Endothelial cell of hepatic sinusoid (primary cell): ENCODE measurements around the gene PDZRN4.
"Not testable (repeated sequence)": the region's sequence is repeated elsewhere in the genome, so short reads cannot be mapped to it uniquely, and the experiment has no call there.

ENCODE experiments used
- in situ Hi-C: cut with HindIII; loops from 2 replicates; pipeline ENCODE4 v1.10.0; 2017; ENCODE audit warnings: low sequenced_read_pairs

Gene PDZRN4

DNA sequence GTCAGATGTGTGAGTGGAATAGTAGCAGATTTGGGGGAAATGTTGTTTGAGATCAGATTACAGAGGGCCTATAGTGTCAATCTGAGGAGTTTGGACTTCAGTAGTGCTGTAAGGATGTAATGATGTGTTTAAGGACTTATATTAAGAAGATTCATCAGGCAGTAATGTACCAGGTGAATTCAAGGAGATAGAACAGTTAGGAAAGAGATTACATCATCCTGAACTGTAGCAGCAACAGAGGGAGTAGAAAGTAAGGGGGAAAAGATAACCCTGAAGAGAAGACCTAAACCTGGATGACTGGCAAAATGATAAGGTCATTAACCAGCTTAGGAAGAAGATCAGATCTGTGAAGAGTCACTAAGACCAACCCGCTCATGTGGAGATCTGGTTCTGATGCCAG is 349.4 kb downstream of the PDZRN4 start:
- in situ Hi-C loops: no loop called here

- in situ Hi-C loops: no loop called here
Observed at GRCh38 chr12:41545761-41546160, 357.6 kb downstream of the PDZRN4 start.

DNA sequence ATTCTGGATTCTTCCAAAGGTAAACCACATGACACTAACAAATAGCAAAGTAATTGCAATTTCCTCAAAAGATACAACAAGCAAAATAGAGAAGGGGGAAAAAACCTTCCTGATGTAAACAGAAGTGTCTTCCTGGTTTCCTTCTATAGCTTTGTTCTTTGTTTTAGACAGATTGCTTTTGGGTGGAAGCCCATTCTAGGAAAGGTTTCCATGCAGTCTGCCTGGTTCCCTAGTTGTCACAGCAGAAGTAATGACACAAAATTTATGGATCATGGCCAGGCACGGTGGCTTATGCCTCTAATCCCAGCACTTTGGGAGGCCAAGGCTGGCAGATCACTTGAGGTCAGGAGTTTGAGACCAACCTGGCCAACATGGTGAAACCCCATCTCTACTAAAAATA is 359.0 kb downstream of the PDZRN4 start:
- in situ Hi-C loops: not testable (repeated sequence)

GRCh38 chr12:41548926-41549325 is 360.8 kb downstream of the PDZRN4 start:
- in situ Hi-C loops: no loop called here

DNA sequence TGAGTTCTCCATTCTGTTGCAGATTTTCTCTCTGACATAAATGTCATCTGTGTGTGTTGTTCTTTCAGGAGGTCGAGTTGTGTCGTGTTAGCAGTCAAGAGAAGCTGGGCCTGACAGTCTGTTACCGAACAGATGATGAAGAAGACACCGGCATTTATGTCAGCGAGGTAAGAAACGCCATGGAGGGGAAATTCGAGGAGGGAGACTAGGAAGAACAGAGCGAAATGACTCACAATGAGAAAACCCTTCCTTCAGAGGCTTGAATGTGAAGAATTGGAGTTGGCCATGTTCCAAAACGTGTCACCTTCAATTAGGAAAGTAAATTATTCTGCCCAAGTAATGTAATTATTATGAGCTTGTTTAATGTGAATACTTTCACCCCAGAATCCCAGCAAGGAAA is 364.5 kb downstream of the PDZRN4 start:
- in situ Hi-C loops: no loop called here

DNA sequence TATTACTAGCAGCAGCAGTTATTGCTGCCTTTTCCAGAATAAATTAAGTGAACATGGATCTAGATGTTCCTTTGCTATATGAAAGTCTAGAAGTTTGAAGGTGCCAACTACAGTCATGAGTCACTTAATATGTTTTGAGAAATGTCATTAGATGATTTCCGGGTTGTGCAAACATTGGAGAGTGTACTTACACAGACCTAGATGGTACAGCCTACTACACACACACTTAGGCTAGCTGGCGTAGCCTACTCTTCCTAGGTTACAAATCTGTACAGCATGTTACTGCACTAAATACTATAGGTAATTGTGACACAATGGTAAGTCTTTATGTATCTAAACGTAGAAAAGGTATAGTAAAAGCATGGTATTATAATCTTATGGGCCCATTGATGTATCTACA is 368.1 kb downstream of the PDZRN4 start:
- in situ Hi-C loops: no loop called here

DNA sequence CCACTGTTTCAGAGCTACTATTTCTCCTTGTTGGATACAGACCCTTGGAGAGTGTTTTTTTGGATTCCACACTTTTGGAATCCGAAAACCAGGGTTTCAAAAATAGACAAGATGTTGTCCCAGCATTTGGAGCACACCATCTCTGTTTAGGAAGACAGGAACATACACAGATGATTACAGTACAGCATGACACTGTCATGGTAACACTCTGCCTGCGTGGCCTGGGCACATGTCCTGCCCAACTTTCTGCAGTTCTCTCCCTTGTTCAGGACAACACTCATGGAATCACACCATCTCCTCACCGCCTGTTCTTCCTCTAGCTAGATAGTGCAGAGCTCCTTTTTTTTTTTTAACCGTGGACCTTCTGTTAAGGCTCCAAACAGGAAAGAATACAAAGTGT is 369.2 kb downstream of the PDZRN4 start:
- in situ Hi-C loops: no loop called here

- in situ Hi-C loops: no loop called here
Observed at GRCh38 chr12:41558671-41559070, 370.6 kb downstream of the PDZRN4 start.

- in situ Hi-C loops: no loop called here
Observed at GRCh38 chr12:41563051-41563450, 374.9 kb downstream of the PDZRN4 start.

DNA sequence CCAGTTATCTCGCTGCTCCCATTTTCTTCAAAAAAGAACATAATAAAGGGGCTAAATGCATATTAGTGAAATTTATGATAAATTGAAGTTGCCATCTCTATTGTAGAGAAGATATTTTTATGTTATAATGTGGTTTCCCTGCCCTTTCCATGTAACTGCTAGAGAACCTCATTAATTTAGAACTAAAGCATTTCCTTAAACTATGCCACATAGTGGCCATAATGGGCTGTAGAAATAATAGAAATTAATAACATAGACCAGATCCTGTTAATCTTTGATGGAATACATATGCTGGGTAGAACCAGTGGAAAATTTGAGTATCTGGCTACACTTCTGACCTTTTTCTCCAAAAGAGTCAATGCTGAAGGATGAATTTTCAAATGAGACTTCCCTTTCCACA is 376.7 kb downstream of the PDZRN4 start:
- in situ Hi-C loops: no loop called here

DNA sequence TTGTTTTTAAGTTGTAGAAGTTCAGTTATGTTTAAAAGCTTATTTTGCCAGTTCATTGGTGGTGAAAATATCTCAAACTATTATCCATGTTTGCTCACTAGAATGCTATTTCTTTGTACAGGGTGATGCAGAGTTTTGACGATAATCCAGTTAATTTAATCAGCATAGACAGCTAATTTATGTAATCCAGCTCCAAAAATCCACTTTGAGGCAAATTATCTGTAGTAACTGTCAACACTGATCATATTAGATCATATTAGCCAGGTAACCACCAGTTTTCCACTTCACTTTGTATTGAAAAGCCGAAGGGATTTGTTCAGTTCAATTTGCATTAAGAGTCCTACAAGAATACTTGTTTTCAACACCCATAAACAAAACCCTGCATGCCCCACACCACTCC is 378.6 kb downstream of the PDZRN4 start:
- in situ Hi-C loops: no loop called here

- in situ Hi-C loops: loop anchor here (5.0 kb wide), 1 partner anchor 54 kb away; no protein-coding TSS in a partner anchor
Observed at GRCh38 chr12:41573445-41573844, 385.3 kb downstream of the PDZRN4 start.

DNA sequence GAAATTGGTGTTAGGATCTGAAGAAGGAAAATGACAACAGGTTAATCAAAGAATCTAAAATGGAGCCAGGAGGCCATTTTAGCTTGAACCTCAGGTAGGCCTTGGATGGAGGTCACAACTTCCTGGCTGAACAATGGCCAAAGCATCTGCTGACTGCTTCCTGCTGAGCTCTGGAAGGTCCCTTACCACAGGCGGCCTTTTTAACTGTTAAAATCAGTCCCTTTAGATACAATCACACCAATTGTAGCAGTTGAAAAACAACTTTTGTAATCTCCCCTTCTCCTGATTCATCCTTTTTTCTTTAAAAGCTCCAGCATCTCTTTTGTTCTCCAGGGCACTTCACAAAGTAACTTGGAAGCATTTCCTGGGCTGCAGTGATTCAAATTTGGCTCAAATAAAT is 388.8 kb downstream of the PDZRN4 start:
- in situ Hi-C loops: no loop called here

GRCh38 chr12:41577995-41578394 is 389.9 kb downstream of the PDZRN4 start:
- in situ Hi-C loops: no loop called here

GRCh38 chr12:41585784-41586183 is 397.7 kb downstream of the PDZRN4 start:
- in situ Hi-C loops: no loop called here

DNA sequence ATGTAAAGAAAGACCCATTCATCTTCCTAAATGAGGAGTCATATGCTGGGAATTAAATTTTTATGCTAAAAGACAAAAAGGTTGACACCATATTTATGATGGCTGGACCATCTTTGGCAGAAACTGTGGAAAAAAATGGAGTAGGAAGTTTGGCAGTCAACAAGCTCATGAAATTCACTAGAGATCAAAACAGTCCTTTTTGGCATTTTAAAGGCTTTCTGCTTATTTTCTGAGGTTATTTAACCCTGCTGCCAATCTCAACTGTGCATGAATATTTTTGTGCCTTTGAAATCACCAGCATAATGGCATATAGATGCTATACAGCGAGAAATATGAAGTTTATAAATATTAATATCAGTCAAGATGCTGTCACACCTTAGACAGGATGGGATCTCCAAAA is 399.5 kb downstream of the PDZRN4 start:
- in situ Hi-C loops: no loop called here

GRCh38 chr12:41589878-41590277 is 401.8 kb downstream of the PDZRN4 start:
- in situ Hi-C loops: no loop called here

GRCh38 chr12:41596190-41596589 is 408.1 kb downstream of the PDZRN4 start:
- in situ Hi-C loops: no loop called here

- in situ Hi-C loops: no loop called here
Observed at GRCh38 chr12:41604830-41605229, 416.7 kb downstream of the PDZRN4 start.

DNA sequence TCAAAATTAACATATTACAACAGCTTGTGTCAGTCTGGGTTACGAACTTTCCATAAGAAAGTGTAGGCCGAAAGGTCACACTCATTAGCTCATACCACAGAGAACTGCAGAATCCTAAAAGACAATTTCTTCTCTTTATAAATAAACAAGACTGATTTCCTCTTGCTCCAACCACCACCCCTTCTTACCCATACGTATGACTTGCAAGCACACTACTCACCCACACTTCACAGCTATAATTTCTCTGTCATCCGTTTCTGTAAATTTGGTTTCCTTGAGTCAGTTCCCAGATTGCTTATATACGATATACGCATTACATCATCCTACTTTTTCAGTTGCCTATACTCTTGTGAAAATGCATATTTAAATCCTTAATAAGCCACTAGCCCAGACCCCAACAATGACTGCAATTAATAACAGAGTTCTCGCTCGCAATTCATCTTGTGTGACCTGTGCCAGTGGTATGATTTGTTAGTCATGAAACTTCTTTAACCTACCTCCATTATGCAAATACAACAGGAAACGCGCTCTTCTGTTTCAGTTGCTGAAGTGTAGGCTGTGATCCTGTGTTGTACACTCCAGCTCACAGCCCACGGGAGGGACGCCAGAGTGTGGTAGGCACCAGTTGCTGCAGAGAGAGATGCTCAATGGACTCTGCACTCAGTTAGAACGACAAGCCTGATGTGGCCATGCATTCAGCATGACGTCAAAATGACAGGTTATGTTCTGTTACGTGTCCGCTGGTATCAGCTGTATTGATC is 417.6 kb downstream of the PDZRN4 start:
- in situ Hi-C loops: no loop called here

DNA sequence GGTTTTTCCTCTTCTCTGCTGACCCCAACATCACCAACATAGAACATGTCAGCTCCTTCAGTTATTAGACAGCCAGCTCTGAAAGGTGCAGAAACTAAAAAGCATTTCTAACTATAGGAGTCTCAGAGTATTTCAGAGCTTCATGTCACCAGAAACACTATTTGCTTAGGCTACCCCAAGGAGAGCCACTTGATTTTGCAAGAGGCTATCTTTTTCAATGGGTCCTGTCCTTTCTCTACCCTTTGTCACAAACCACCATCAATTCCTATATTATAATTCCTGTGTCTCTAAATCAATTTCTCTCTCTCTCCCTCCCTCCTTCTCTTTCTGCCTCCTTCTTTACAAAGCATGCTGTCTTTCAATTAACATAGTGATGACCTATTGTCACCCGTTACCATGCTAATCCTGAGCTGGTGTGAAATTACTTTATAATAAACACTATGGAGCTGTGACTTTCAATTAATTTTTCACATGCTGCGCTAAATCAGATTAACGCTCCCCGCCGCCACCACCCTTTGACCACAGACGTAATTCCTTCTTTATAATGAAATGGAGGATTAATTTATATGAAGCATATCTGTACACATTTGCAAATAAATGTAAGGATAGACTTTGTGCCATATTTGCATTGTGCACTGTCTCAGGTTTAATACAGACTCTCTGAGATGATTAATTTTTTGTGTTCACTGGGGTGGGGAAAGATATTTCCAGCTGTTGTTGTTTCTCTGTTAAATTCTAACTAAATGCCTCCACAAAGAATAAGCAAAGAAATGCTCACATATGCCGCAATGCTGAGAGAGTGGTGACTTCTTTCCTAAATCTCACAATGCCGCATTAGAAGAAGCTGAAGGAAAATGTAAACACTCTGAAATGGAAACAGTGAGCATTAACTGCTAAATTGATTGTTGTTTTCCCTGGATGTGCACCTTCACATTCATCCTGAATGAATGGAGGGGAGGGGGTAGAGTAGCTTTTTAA is 418.6 kb downstream of the PDZRN4 start:
- in situ Hi-C loops: no loop called here
